ENCODE data around the gene RAPGEF1.

The RAPGEF1 gene

GRCh38 chr9:131609099-131609830 is 130.6 kb downstream of the RAPGEF1 start:
- H3K36me3 ChIP-seq (ENCODE audit: insufficient read depth, low read depth, low read length), result peaks cover 14% of the 10 kb centered on the region; the same call in 1 of the 2 replicates
- H3K27ac ChIP-seq (ENCODE audit: low read length), result peak overlapping the region; percentile 81
- H3K9ac ChIP-seq (ENCODE audit: low read depth, low read length), result peak overlapping the region; percentile 78; the same call in 1 of the 2 replicates

GRCh38 chr9:131608493-131609037 is 131.3 kb downstream of the RAPGEF1 start:
- peak overlapping the region; percentile 81 for H3K27ac ChIP-seq (ENCODE audit: low read length)
- H3K4me3 ChIP-seq (ENCODE audit: low read length), result peak overlapping the region; percentile 25; the same call in 1 of the 2 replicates
- H3K9me3 ChIP-seq (ENCODE audit: insufficient read depth, low read depth, low read length), result no peaks in the 10 kb centered on the region
- H3K27me3 ChIP-seq (ENCODE audit: insufficient read depth, low read length), result no peaks in the 10 kb centered on the region
- H3K9ac ChIP-seq (ENCODE audit: low read depth, low read length), result peak overlapping the region; percentile 78; the same call in 1 of the 2 replicates
- H3K36me3 ChIP-seq (ENCODE audit: insufficient read depth, low read depth, low read length), result peaks cover 14% of the 10 kb centered on the region; the same call in 1 of the 2 replicates
- peaks cover 26% of the 10 kb centered on the region for H3K4me1 ChIP-seq (ENCODE audit: insufficient read depth, low read length)

More at GRCh38 chr9:131609099-131609830, 130.6 kb downstream of the RAPGEF1 start:
- Histone ChIP-seq H3K4me1 (ENCODE audit: insufficient read depth, low read length) (peaks cover 26% of the 10 kb centered on the region), H3K27me3 (ENCODE audit: insufficient read depth, low read length) (no peaks in the 10 kb centered on the region), H3K9me3 (ENCODE audit: insufficient read depth, low read depth, low read length) (no peaks in the 10 kb centered on the region), H3K4me3 (ENCODE audit: low read length) (no peak overlapping the region)

- Histone ChIP-seq H3K9ac (ENCODE audit: low read depth, low read length) (peak overlapping the region; percentile 78; the same call in 1 of the 2 replicates), H3K36me3 (ENCODE audit: insufficient read depth, low read depth, low read length) (peaks cover 14% of the 10 kb centered on the region; the same call in 1 of the 2 replicates), H3K27ac (ENCODE audit: low read length) (peak overlapping the region; percentile 81), H3K4me1 (ENCODE audit: insufficient read depth, low read length) (peaks cover 26% of the 10 kb centered on the region), H3K9me3 (ENCODE audit: insufficient read depth, low read depth, low read length) (no peaks in the 10 kb centered on the region), H3K27me3 (ENCODE audit: insufficient read depth, low read length) (no peaks in the 10 kb centered on the region), H3K4me3 (ENCODE audit: low read length) (no peak overlapping the region)
These were observed 132.3 kb downstream of the RAPGEF1 start for GRCh38 chr9:131607591-131607990.

- Histone ChIP-seq H3K27me3 (ENCODE audit: insufficient read depth, low read length) (no peaks in the 10 kb centered on the region), H3K36me3 (ENCODE audit: insufficient read depth, low read depth, low read length) (peaks cover 9% of the 10 kb centered on the region; the same call in 1 of the 2 replicates), H3K9me3 (ENCODE audit: insufficient read depth, low read depth, low read length) (no peaks in the 10 kb centered on the region), H3K9ac (ENCODE audit: low read depth, low read length) (no peak overlapping the region), H3K27ac (ENCODE audit: low read length) (no peak overlapping the region), H3K4me1 (ENCODE audit: insufficient read depth, low read length) (peaks cover 26% of the 10 kb centered on the region), H3K4me3 (ENCODE audit: low read length) (no peak overlapping the region)
These were observed 132.8 kb downstream of the RAPGEF1 start for GRCh38 chr9:131606896-131607567.

GRCh38 chr9:131605770-131606590 is 133.9 kb downstream of the RAPGEF1 start:
- H3K27me3 ChIP-seq (ENCODE audit: insufficient read depth, low read length), result no peaks in the 10 kb centered on the region
- H3K27ac ChIP-seq (ENCODE audit: low read length), result no peak overlapping the region
- H3K4me1 ChIP-seq (ENCODE audit: insufficient read depth, low read length), result peaks cover 26% of the 10 kb centered on the region
- peaks cover 5% of the 10 kb centered on the region; the same call in 1 of the 2 replicates for H3K36me3 ChIP-seq (ENCODE audit: insufficient read depth, low read depth, low read length)
- H3K9ac ChIP-seq (ENCODE audit: low read depth, low read length), result no peak overlapping the region
- no peak overlapping the region for H3K4me3 ChIP-seq (ENCODE audit: low read length)
- no peaks in the 10 kb centered on the region for H3K9me3 ChIP-seq (ENCODE audit: insufficient read depth, low read depth, low read length)

- Histone ChIP-seq H3K36me3 (ENCODE audit: insufficient read depth, low read depth, low read length) (peaks cover 3% of the 10 kb centered on the region; the same call in 1 of the 2 replicates), H3K27me3 (ENCODE audit: insufficient read depth, low read length) (no peaks in the 10 kb centered on the region), H3K27ac (ENCODE audit: low read length) (no peak overlapping the region), H3K4me3 (ENCODE audit: low read length) (no peak overlapping the region), H3K9ac (ENCODE audit: low read depth, low read length) (no peak overlapping the region), H3K4me1 (ENCODE audit: insufficient read depth, low read length) (peaks cover 12% of the 10 kb centered on the region), H3K9me3 (ENCODE audit: insufficient read depth, low read depth, low read length) (no peaks in the 10 kb centered on the region)
These were observed 136.0 kb downstream of the RAPGEF1 start for GRCh38 chr9:131603711-131604439.

GRCh38 chr9:131603199-131603598 is 136.7 kb downstream of the RAPGEF1 start:
- Histone ChIP-seq H3K9me3 (ENCODE audit: insufficient read depth, low read depth, low read length) (no peaks in the 10 kb centered on the region), H3K27me3 (ENCODE audit: insufficient read depth, low read length) (no peaks in the 10 kb centered on the region), H3K4me1 (ENCODE audit: insufficient read depth, low read length) (peaks cover 5% of the 10 kb centered on the region), H3K4me3 (ENCODE audit: low read length) (no peak overlapping the region), H3K36me3 (ENCODE audit: insufficient read depth, low read depth, low read length) (peaks cover 7% of the 10 kb centered on the region), H3K9ac (ENCODE audit: low read depth, low read length) (no peak overlapping the region), H3K27ac (ENCODE audit: low read length) (no peak overlapping the region)

GRCh38 chr9:131601683-131602181 is 138.1 kb downstream of the RAPGEF1 start:
- Histone ChIP-seq H3K36me3 (ENCODE audit: insufficient read depth, low read depth, low read length) (peaks cover 21% of the 10 kb centered on the region), H3K4me1 (ENCODE audit: insufficient read depth, low read length) (no peaks in the 10 kb centered on the region), H3K27ac (ENCODE audit: low read length) (no peak overlapping the region)

GRCh38 chr9:131598121-131598520 is 141.8 kb downstream of the RAPGEF1 start:
- H3K4me1 ChIP-seq (ENCODE audit: insufficient read depth, low read length), result no peaks in the 10 kb centered on the region
- H3K9ac ChIP-seq (ENCODE audit: low read depth, low read length), result no peak overlapping the region
- no peak overlapping the region for H3K27ac ChIP-seq (ENCODE audit: low read length)
- H3K9me3 ChIP-seq (ENCODE audit: insufficient read depth, low read depth, low read length), result no peaks in the 10 kb centered on the region
- H3K36me3 ChIP-seq (ENCODE audit: insufficient read depth, low read depth, low read length), result peaks cover 35% of the 10 kb centered on the region
- H3K27me3 ChIP-seq (ENCODE audit: insufficient read depth, low read length), result no peaks in the 10 kb centered on the region
- H3K4me3 ChIP-seq (ENCODE audit: low read length), result no peak overlapping the region

More at GRCh38 chr9:131601683-131602181, 138.1 kb downstream of the RAPGEF1 start:
- Histone ChIP-seq H3K9me3 (ENCODE audit: insufficient read depth, low read depth, low read length) (no peaks in the 10 kb centered on the region), H3K4me3 (ENCODE audit: low read length) (no peak overlapping the region), H3K9ac (ENCODE audit: low read depth, low read length) (no peak overlapping the region), H3K27me3 (ENCODE audit: insufficient read depth, low read length) (no peaks in the 10 kb centered on the region)

GRCh38 chr9:131597246-131597645 is 142.6 kb downstream of the RAPGEF1 start:
- Histone ChIP-seq H3K9ac (ENCODE audit: low read depth, low read length) (no peak overlapping the region), H3K27me3 (ENCODE audit: insufficient read depth, low read length) (no peaks in the 10 kb centered on the region), H3K4me1 (ENCODE audit: insufficient read depth, low read length) (no peaks in the 10 kb centered on the region), H3K27ac (ENCODE audit: low read length) (no peak overlapping the region), H3K9me3 (ENCODE audit: insufficient read depth, low read depth, low read length) (no peaks in the 10 kb centered on the region), H3K4me3 (ENCODE audit: low read length) (no peak overlapping the region), H3K36me3 (ENCODE audit: insufficient read depth, low read depth, low read length) (peaks cover 35% of the 10 kb centered on the region)
